ENCODE data around the gene KCTD19.
"Not testable (repeated sequence)": the region's sequence is repeated elsewhere in the genome, so short reads cannot be mapped to it uniquely, and the experiment has no call there.

Gene KCTD19

GRCh38 chr16:67326472-67327309 lies at the start of gene KCTD19, which contains the start of gene LRRC36:
Gene KCTD19, minus strand, starts transcription at chr16:67326741. Its CDS starts 34 bp downstream, at chr16:67326707.
Gene LRRC36, plus strand, starts transcription at chr16:67326815. Its CDS starts 48 bp downstream, at chr16:67326863.
- peak in 3 of 4 experiments; percentile 4 to 22 (median 10) for DNase-seq

- not testable (repeated sequence) for DNase-seq
Observed at GRCh38 chr16:67376012-67376411, 49.5 kb upstream of the KCTD19 start.

DNA sequence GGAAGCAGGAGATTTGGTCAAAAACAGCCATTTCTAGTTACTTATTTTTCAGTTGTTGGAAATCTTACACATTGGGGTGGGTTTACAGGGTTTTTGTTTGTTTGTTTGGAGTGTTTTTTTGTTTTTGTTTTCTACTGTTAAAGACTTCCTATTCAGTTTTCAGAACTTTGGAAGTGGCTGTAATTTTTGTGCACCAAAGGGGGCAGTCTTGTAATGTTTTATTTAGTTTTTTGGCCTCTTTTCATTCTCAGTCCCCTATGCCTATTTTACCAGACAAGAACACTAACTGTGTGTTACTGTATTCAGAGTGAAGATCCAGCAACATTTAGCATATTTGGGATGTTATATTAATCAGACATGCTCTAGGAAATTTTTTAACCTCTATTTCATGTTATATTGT lies 46.1 kb upstream of the KCTD19 start:
- DNase-seq: no peak

GRCh38 chr16:67370661-67371060 lies 44.1 kb upstream of the KCTD19 start:
- no peak for DNase-seq

DNA sequence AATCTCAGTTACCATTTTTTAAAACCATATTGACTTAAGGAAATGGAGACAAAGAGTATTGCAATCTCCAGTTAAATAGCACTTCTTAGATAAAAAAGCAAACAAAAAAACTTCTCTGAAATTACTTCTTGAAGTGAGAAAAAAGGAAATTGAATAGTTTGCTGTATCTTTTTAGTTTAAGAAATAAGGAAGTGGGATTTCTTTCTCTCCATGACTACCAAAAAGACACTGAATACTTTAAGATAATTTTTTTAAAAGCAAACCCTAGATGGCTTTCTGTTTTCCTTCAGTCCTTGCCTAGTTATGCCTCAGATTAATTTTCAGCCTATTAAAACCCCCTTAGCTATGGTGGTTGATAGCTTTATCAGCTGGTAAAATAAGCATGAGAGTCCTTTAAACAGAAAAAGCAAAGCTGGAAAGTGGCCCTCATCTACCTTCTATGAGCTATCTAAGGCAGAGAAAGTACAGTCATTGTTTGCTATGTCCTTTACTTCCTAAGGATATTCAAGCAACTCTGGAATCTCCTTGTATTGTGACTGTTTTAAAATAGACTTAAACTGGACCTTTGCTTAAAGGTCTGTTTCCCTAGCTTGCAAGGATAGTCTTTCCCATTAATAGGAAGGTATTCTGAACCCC lies 38.2 kb upstream of the KCTD19 start:
- DNase-seq: no peak

DNA sequence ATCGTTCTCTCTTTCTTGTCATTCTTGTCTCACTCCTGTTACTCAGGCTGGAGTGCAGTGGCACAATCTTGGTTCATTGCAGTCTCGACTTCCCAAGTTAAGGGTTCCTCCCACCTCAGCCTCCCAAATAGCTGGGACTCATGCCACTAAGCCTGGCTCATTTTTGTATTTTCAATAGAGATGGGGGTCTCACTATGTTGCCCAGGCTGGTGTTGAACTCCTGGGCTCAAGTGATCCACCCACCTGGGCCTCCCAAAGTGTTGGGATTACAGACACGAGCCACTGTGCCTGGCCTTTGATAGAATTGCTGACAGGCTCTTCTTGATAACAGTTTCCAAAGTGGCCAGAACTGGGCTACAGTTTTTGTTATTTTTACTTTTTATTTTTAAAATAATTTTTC lies 34.5 kb upstream of the KCTD19 start:
- DNase-seq: no peak

GRCh38 chr16:67359540-67360269 lies 33.2 kb upstream of the KCTD19 start:
- not testable (repeated sequence) for DNase-seq

DNA sequence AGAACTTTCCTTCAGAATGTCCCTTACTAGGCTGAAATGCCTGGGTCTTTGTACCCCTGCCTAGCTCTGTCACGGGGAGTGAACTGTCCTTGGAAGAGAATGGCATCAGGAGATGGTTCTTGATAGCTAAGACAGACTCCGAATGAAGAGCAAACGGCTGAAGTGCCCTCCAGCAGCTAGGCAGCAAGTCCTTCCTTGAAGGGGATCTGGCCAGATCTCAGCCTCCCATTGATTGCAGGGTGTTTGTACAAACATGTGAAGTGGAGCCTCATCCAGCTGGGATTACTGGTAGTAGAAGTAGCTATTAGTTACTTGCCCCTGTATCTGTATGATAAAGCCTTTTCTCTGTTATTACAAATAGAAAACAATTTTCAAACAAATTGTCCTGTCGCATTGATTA lies 31.0 kb upstream of the KCTD19 start:
- no peak for DNase-seq

- no peak for DNase-seq
Observed at GRCh38 chr16:67356396-67356795, 29.9 kb upstream of the KCTD19 start.

GRCh38 chr16:67352463-67352862 lies 25.9 kb upstream of the KCTD19 start:
- DNase-seq: not testable (repeated sequence)

GRCh38 chr16:67350324-67350723 lies 23.8 kb upstream of the KCTD19 start:
- no peak for DNase-seq

DNA sequence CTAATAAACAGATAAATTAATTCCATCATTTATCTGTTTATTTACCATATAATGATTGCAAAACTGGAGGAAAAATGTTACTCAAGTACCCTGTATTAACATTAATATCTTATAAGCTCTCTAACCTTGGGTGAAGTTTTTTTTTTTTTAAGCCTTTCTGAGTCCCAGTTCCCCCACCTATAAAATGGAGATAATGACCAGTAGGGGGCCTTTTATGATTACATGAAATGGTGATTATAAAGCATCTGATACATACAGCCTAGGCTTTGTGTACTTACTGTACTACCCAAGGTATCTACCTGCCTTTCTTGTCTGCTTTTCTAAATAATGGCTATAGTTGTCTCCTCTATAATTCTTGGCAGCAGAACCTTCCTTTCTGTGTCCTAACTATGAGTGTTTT lies 22.6 kb upstream of the KCTD19 start:
- DNase-seq: no peak

- no peak for DNase-seq
Observed at GRCh38 chr16:67346341-67346740, 19.8 kb upstream of the KCTD19 start.

DNA sequence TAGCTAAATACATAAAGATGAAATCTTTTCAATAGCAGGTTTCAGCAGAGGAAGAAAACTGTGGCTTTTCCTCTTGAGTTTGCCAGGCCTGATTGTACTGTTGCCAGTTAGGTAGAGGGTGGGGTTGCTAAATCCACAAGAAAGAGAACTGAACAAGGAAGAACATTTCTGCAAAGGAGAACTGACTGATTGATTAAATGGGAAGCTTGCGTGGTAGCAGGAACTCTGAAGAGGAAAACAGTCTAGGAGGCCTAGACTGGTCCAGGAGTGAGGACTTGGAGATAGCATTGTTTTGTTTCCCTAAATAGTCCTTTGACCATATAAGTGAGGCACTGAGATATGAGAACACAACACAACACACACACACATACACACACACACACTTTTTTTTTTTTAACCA lies 18.9 kb upstream of the KCTD19 start:
- no peak for DNase-seq

DNA sequence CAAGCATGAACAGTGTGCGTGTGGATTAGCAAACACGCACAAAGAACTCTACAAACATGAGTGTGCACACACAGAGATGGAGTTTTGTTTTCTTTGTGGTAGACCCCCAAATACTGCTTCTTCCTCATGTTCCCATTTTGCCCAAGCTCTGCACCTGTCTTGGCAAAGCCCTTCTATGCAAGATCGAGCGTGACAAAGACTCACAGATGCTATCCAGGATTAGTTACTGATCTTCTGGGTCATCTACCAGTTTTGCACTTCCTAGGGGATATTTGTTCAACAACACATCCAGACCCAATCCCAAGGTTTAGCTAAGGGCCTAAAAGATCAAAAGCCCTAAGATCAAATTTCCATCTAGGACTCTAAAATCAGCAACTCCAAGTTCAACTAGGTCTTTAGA lies 16.1 kb upstream of the KCTD19 start:
- no peak for DNase-seq

DNA sequence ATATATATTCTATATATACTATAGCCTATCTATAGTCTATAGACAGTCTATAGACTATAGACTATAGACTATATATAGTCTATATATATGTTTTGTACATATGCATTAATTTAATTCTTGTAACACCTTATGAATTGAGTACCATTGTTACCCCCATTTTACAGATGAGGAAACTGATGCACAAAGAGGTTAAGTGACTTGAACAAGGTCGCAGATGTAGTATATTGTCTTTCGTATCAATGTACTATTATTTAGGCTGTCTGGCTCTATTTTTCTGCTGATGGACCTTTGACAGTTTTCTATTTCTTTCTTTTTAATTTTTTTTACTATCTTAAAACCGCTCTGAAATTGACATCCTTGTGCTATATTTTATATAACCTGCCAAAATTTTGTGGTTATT lies 14.7 kb upstream of the KCTD19 start:
- no peak for DNase-seq

DNA sequence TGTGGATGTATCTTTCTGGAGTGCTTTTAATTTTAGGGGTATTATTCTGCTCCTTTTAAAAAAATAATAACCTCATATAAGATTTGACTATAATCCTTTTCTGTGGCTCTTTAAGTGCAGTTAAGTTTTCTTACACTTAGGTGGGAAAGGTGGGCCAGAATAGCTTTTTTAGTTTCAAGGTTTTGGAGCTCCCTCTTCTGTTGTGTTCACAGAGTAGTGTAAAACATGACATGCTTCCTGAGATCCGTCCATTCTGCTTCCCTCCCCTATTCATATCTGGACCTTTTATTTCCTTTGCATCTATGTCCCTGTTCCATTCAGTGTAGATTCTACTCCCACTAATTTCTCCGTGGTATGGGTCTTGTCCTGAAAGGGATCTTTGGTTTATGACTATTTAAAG lies 12.9 kb upstream of the KCTD19 start:
- DNase-seq: no peak

GRCh38 chr16:67336648-67337047 lies 10.1 kb upstream of the KCTD19 start:
- no peak for DNase-seq

DNA sequence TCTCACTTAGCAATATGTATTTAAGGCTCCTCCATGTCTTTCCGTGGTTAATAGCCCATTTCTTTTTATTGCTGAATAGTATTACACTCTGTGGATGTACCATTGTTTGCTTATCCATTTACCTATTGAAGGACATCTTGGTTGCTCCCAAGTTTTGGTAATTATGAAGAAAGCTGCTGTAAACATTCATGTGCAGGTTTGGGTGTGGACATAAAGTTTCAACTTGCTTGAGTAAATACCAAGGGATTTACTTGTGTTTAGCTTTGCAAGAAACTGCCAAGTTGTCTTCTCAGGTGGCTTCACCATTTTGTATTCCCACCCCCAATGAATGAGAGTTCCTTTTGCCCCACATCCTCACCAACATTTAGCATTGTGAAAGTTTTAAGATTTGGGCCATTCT lies 9.6 kb upstream of the KCTD19 start:
- no peak for DNase-seq

DNA sequence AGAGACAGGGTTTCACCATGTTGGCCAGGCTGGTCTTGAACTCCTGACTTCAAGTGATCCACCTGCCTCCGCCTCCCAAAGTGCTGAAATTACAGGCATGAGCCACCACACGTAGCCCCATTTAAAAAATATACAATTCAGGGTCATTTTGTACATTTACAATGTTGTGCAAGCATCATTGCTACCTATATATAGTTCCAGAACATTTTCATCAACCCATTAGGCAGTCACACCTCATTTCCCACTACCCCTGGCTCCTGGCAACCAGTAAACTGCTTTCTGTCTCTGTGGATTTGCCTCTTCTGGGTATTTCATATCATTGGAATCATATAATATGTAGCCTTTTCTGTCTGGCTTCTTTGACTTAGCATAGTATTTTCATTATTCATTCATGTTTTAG lies 6.8 kb upstream of the KCTD19 start:
- DNase-seq: no peak

GRCh38 chr16:67329901-67330300 lies 3.4 kb upstream of the KCTD19 start:
- no peak for DNase-seq

- no peak for DNase-seq
Observed at GRCh38 chr16:67327743-67328142, 1.2 kb upstream of the KCTD19 start.

DNA sequence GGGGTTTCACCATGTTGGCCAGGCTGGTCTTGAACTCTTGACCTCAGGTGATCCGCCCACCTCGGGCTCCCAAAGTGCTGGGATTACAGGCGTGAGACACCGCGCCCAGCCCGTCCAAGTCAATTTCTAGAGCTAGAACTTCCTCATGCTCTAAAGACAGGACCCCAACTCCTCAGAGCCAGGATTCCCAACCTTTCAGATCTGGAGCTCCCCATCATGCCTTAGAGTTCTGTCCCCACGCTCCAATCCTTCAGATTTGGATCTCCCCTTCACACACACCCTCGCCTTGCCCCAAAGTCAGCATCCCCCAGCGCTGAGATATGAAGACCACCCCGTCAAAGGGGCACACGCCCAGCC lies 448 bp downstream of the KCTD19 start:
- DNase-seq: no peak

DNA sequence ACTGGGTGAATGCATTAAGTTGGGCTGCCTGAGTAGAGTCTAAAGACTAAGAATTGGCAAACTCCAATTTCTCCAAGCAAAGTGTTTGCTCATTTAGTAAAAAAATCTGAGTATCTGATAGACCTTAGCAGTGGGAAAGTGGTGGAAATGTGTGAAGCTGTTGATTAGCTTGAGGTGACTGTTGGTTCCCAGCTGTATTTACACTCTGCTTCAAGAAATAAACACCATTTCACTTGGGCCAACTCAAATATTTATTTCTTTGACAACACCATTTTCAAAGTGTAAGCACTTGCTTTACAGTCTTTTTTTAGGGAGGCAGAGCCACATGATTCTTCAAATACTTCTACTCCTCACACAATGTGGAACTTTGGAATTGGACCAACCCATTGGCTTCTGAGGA lies 8.7 kb downstream of the KCTD19 start:
- DNase-seq: no peak

Measured in activated naive CD4-positive, alpha-beta T cell (primary cell).